Neural cell (in vitro differentiated cells): ENCODE results near the gene GLRB.

Experiments
- EP300 ChIP-seq: fragments of 450-650 bp; conservative IDR thresholded peaks from 2 replicates; pipeline ENCODE4 v1.6.1; 2014; ENCODE audit warnings: antibody characterized with exemption, mild to moderate bottlenecking, moderate library complexity; ENCODE audit not compliant: poor library complexity, severe bottlenecking
- EZH2 ChIP-seq: fragments of 200-600, 300-800 bp; shearing (Covaris generic), sonication (generic); IDR thresholded peaks from 2 replicates; pipeline ENCODE4 v1.6.1; 2014; ENCODE audit warnings: antibody characterized with exemption, low read length, borderline replicate concordance, mild to moderate bottlenecking; ENCODE audit not compliant: insufficient read depth, poor library complexity, severe bottlenecking
- POLR2AphosphoS5 ChIP-seq: IDR thresholded peaks from 2 replicates; pipeline ENCODE4 v1.6.1; 2012
- RAD21 ChIP-seq: fragments of 450-650 bp; conservative IDR thresholded peaks from 2 replicates; pipeline ENCODE4 v1.6.1; 2014; ENCODE audit warnings: antibody characterized with exemption, mild to moderate bottlenecking, moderate library complexity
- SMC3 ChIP-seq: fragments of 450-650 bp; conservative IDR thresholded peaks from 2 replicates; pipeline ENCODE4 v1.6.1; 2014; ENCODE audit warnings: antibody characterized with exemption, mild to moderate bottlenecking, moderate library complexity; ENCODE audit not compliant: poor library complexity
- TAF1 ChIP-seq: IDR thresholded peaks from 2 replicates; pipeline ENCODE4 v1.6.1; 2012; ENCODE audit warnings: low read depth
- TF ChIP-seq, protein P1 (sequence below): fragments of 450-650 bp; IDR thresholded peaks from 2 replicates; pipeline ENCODE4 v1.5.1; 2014; ENCODE audit warnings: antibody characterized with exemption, mild to moderate bottlenecking, moderate library complexity; ENCODE audit not compliant: poor library complexity, severe bottlenecking
- TF ChIP-seq, protein P2 (sequence below): IDR thresholded peaks from 2 replicates; pipeline ENCODE4 v1.6.1; 2012; ENCODE audit warnings: borderline replicate concordance

DNA sequence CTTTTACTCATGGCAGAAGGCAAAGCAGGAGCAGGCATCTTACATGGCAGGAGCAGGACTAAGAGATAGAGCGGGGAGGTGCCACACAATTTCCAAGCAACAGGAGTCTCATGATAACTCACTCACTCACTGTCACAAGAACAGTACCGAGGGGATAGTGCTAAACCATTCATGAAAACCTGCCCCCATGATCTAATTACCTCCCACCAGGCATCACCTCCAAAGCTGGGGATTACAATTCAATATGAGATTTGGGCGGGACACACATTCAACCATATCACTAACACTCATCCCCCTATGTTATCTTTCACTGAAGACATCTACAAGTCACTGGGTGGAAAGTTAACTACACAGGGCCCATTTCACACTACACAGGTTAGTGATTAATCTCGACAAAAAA is 25.4 kb upstream of the GLRB start:
- TF ChIP-seq, protein P1, sequence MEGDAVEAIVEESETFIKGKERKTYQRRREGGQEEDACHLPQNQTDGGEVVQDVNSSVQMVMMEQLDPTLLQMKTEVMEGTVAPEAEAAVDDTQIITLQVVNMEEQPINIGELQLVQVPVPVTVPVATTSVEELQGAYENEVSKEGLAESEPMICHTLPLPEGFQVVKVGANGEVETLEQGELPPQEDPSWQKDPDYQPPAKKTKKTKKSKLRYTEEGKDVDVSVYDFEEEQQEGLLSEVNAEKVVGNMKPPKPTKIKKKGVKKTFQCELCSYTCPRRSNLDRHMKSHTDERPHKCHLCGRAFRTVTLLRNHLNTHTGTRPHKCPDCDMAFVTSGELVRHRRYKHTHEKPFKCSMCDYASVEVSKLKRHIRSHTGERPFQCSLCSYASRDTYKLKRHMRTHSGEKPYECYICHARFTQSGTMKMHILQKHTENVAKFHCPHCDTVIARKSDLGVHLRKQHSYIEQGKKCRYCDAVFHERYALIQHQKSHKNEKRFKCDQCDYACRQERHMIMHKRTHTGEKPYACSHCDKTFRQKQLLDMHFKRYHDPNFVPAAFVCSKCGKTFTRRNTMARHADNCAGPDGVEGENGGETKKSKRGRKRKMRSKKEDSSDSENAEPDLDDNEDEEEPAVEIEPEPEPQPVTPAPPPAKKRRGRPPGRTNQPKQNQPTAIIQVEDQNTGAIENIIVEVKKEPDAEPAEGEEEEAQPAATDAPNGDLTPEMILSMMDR, result no peak
- no peak for TF ChIP-seq POLR2AphosphoS5
- TF ChIP-seq EZH2, result no peak
- TF ChIP-seq, protein P2, sequence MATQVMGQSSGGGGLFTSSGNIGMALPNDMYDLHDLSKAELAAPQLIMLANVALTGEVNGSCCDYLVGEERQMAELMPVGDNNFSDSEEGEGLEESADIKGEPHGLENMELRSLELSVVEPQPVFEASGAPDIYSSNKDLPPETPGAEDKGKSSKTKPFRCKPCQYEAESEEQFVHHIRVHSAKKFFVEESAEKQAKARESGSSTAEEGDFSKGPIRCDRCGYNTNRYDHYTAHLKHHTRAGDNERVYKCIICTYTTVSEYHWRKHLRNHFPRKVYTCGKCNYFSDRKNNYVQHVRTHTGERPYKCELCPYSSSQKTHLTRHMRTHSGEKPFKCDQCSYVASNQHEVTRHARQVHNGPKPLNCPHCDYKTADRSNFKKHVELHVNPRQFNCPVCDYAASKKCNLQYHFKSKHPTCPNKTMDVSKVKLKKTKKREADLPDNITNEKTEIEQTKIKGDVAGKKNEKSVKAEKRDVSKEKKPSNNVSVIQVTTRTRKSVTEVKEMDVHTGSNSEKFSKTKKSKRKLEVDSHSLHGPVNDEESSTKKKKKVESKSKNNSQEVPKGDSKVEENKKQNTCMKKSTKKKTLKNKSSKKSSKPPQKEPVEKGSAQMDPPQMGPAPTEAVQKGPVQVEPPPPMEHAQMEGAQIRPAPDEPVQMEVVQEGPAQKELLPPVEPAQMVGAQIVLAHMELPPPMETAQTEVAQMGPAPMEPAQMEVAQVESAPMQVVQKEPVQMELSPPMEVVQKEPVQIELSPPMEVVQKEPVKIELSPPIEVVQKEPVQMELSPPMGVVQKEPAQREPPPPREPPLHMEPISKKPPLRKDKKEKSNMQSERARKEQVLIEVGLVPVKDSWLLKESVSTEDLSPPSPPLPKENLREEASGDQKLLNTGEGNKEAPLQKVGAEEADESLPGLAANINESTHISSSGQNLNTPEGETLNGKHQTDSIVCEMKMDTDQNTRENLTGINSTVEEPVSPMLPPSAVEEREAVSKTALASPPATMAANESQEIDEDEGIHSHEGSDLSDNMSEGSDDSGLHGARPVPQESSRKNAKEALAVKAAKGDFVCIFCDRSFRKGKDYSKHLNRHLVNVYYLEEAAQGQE, result no peak
- no peak for TF ChIP-seq SMC3
- TF ChIP-seq RAD21, result no peak
- TF ChIP-seq TAF1, result no peak
- no peak for TF ChIP-seq EP300
